GM18858 (cell line): Measurements from ENCODE around the gene RASGRP1.

Experiments used
- ATAC-seq: cut with Tn5 transposase; IDR thresholded peaks from one replicate; pipeline ENCODE4 v1.9.1; 2021; ENCODE audit not compliant: unreplicated experiment

The RASGRP1 gene

DNA sequence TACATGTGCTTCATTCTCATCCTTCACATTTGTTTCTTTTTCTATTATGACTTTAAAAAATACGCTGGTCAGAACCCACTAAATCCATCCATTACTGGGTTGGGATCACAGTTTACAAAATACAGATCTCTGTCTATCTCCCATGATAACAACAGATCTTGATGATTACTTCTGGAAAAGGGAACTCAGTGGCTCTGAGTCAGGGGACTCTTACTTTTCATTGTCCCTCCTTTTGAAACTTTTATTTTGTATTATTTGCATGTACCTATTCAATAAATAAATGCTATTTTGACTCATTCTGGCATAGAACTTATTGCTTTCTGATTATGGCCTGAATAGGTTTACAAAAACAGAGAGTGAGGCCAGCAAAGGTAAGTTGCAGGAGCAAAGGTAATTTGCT, 11.6 kb upstream of the RASGRP1 start:
- ATAC-seq, result no peak

- no peak for ATAC-seq
These were observed 665 bp upstream of the RASGRP1 start for GRCh38 chr15:38565287-38565670.

- peak; percentile 30 for ATAC-seq
These were observed 693 bp downstream of the RASGRP1 start for GRCh38 chr15:38563723-38564519.

DNA sequence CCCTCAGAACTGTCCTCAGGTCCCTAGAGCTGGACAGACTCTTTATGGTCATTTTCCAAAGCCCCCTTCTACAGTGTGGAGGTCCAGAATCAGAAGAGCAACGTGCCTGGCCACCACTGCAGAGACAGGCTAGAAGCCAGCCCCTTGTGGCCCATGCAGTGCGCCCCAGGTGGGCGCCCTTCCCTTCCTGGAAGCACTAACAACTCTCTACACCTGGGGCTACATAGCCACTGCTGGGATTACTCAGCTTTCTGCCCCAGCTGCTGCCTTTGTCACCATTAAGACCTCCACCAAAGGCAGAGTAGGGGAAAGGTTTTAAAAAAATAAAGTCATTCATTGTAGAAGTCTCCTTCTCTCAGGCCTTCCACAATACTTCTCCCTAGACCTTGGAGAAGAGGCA, 2.3 kb downstream of the RASGRP1 start:
- ATAC-seq, result no peak

DNA sequence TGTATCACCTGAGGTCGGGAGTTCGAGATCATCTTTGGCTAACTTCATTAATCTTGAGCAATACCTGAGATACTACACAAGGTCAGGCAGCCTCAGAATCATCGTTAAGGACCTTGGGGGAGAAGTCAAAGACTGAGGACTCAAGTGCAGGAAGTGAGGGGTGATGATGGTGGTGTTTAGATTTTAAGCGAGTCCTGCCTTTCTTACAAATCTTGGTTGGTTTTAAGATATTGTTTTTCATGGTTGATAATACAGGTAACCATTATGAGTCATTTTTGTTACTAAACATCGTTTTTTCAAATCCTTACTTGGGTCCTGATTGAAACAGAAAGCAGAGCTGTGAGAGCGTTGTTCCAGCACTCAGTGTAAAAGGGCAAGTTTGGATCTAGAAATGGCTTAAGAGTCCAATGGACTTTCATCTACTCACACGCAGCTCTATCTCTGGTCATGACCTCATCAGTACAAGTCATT, 4.1 kb downstream of the RASGRP1 start:
- peak; percentile 34 for ATAC-seq

GRCh38 chr15:38559636-38560307, 4.8 kb downstream of the RASGRP1 start:
- no peak for ATAC-seq

GRCh38 chr15:38559131-38559530, 5.5 kb downstream of the RASGRP1 start:
- ATAC-seq, result no peak

DNA sequence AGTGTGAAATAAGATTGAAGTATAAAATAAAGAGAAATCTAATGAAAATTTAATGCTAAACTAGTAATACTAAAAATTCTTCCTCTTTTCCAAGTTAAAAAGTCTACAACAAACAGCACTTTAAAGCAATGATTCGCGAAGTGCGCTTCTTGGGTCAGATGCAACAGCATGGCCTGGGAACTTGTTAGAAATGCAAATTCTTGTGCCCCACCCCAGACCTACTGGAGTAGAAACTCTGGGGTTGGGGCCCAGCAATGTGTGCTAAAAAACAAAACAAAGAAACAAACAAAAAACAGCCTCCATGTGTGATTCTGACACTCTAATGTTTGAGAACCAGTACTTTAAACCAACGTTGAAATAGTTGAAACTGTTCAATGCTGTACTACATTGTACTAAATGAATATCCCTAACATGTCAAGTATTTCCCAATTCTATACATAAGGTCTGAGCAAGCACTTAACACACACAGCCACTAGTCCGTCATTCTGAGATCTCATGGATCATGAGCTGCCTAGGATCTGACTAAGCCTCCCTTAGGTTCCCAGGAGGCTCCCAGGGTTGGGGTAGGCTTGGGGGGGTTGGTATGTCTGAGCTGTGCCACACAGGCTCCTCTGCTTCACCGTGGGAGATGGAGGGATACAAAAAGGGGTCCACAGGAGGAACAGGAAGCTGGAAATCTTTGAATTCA, 6.1 kb downstream of the RASGRP1 start:
- no peak for ATAC-seq

- ATAC-seq, result no peak
These were observed 6.7 kb downstream of the RASGRP1 start for GRCh38 chr15:38557921-38558320.

GRCh38 chr15:38555686-38556334, 8.8 kb downstream of the RASGRP1 start:
- ATAC-seq, result no peak

DNA sequence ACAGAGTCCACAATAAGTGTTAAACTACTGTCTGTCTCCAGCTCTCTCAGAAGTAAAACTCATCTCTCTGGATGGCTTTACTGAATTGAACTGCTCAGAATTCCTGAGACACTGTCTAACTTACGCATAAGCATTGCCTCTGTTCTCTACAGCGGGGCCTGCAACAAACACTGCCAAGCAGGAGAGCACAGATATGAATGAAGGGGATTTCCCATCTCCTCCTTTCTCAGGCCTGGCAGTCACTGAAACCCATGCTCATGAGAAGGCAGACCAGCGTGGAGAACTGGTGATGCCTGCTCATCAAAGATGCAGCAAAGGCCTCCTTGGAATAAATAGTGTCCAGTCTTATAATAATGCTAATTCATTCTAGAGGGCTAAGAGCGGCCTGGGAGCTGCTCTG, 10.3 kb downstream of the RASGRP1 start:
- peak; percentile 75 for ATAC-seq

DNA sequence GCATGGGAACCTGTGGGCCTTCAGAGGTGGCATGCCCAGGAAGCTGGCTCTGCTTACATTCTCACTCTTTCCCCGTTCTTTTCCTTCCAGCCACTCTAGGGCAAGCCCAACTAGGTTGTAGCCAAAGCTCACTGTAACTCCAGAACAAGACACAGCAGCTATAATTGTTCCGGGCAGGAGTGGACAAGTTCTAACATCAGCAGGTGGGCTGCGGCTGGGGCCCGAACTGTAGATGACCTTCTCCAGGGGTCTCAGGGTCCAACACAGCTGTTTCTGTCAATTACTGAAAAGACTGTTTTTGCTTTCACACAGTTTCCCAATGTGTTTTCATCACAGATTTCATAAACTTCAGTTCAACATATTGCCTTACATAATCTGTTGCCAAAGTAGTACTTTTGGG, 11.5 kb downstream of the RASGRP1 start:
- no peak for ATAC-seq

DNA sequence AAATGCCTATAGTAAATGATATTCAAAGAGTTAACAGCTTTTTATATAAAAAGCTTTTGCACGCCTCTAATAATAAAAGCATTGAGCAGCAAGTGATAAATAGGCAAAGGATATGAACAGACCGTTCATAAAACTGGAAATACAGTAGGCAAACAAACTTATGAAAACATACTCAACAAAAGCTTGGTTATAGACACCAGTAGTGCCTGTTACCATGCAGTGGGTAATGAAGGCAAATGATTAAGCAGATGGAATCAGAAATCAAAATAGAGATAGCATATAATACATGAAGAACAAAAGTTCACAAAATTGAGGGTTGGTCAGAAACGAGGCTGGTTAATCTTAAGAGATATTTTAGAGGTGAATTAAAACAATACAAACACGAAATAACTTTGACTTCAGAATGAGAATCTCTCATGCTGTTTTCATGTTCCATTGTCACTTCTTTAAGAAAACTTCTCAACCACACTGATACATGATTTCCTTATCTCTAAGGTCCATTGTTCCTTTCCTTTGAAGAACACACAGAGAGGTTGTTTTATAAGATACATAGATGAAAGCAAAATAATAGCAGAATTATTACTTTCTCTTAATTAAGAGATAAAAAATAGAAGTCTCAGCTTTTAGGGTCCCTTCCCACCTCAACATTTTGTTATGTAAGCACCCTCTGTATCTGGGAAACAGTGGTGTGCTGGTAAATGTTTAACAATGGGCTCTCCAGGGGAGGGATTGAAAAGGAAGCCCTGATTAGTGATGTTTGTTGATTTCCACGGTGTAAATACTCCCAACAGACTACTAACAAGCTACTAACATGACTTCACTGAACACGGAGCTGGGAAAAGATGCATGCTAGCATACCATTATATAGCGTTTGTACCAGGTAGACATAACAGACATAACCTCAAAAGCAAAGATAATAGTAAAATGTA, 12.6 kb downstream of the RASGRP1 start:
- no peak for ATAC-seq

DNA sequence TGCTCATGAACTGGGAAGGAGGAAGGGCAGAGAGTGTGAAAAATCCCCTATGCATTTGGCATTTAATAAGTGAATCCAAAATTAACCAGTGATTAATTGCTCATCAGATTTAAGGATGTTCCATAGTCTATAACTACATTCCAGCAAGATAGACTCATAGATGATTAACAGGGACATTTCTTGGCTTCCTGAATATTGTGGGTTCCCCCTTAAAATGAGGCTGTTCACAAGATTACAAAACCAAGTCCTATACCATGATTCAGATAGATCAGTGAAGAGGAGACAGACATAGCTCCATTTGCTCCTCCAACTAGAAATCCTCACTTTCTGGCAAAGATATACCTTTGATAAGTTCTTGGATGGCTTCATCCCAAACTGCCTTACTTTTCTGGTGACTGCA, 15.4 kb downstream of the RASGRP1 start:
- ATAC-seq, result no peak

GRCh38 chr15:38547255-38547997, 17.2 kb downstream of the RASGRP1 start:
- ATAC-seq, result no peak

DNA sequence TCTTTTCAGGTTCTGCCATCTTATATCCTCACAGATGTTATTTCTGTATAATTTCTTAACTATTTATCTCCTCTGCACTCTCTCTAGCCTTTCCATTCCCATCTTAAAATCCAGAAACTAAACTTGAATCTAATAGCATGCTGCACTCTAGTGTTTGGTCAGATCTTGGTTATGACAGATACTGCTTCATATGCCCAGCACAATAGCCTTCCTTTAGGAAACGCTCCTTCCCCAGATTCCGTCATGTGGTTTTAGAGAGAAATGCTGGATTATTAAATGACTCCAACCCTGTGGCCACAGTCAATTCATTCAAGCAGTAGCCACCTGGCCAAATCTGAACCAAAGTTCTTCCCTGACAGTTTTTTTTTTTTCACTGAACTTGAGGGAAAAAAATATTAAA, 19.4 kb downstream of the RASGRP1 start:
- ATAC-seq, result no peak

GRCh38 chr15:38541026-38541425, 23.6 kb downstream of the RASGRP1 start:
- no peak for ATAC-seq

DNA sequence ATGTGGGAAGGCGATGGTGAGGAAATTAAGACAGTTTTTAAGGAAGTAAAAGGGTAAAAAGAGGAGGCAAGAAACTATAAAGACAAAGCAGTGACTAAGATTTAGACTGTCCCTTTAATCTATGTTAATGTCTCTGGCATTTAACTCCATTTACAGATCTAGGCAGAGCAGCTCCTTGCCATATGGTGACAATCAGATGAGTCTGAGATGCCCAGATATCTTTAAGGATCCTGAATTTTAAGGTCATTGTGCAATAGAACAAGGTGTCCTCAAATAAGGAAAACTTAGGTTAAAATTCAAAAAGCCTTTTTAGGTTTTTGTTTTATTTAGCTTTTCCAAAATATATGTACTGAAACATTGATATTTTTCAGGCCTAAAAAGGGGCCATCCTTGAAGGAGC, 24.1 kb downstream of the RASGRP1 start:
- ATAC-seq, result no peak

DNA sequence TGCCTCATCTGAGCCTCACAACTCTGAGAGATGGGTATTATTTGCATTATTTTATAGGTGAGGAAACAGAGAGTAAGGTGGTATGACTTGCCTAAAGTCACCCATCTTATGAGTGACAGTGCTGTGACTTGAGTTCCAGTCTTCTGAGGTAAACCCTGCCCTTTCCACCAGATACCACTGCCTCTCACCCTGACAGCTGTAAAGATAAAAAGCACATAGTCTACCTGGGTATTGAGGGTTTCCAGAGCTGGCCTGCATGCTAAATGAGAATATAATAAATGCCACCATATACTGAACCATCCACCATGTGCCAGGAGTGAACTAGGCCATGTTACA, 25.6 kb downstream of the RASGRP1 start:
- ATAC-seq, result no peak
